Activated CD4-positive, alpha-beta T cell treated with anti-CD3 and anti-CD28 coated beads for 36 hours (primary cell): ENCODE measurements around the gene KIAA1217. TPM values are rescaled to one million over a fixed set of nuclear protein-coding genes. Genes with fewer than 3 reads are reported as not detected.
"Not testable (repeated sequence)": the region's sequence is repeated elsewhere in the genome, so short reads cannot be mapped to it uniquely, and the experiment has no call there.

Experiments used
- ATAC-seq: fragments of 200-7000 bp; cut with Tn5 transposase; one replicate; pipeline ENCODE4 v1.10.0; 2021; ENCODE audit warnings: mild to moderate bottlenecking, moderate library complexity
- CTCF ChIA-PET: fragments of 350-600 bp; sonication (Branson Sonifier 250); formaldehyde crosslinking; loops from one replicate; lab custom pipeline; 2021; ENCODE audit warnings: antibody characterized with exemption; lab: Charles Lee
- POLR2A ChIA-PET: fragments of 350-600 bp; sonication (Branson Sonifier 250); formaldehyde crosslinking; loops from one replicate; lab custom pipeline; 2021; ENCODE audit warnings: antibody characterized with exemption, inconsistent platforms; lab: Charles Lee
- DNase-seq: peaks from one replicate; pipeline ENCODE4 v3.0.0-alpha.2; 2020
- H3K27ac Mint-ChIP-seq: one replicate; pipeline ENCODE4 v1.8.0; 2021; ENCODE audit warnings: mixed read lengths
- H3K27me3 Mint-ChIP-seq: one replicate; pipeline ENCODE4 v1.8.0; 2021; ENCODE audit warnings: mixed read lengths
- H3K36me3 Mint-ChIP-seq: one replicate; pipeline ENCODE4 v1.8.0; 2021; ENCODE audit warnings: low read depth, mixed read lengths
- H3K4me1 Mint-ChIP-seq: one replicate; pipeline ENCODE4 v1.8.0; 2021; ENCODE audit warnings: mixed read lengths
- H3K4me3 Mint-ChIP-seq: one replicate; pipeline ENCODE4 v1.8.0; 2021; ENCODE audit warnings: mild to moderate bottlenecking, moderate library complexity, mixed read lengths
- H3K9me3 Mint-ChIP-seq: one replicate; pipeline ENCODE4 v1.8.0; 2021; ENCODE audit warnings: low read depth, mixed read lengths
- intact Hi-C, 2 experiments: fragments of 100-400 bp; cut with DNase I in 1 of 2; cut with micrococcal nuclease in 1 of 2; formaldehyde crosslinking; loops; one replicate each; pipeline versions ENCODE4 v1.14.2 to v1.15.1; 2022 to 2024; cut with DNase I, micrococcal nuclease
- total RNA-seq, 2 experiments: library from RNA; stranded (reverse); gene quantifications; one replicate each; pipeline ENCODE4 v1.2.3, GENCODE V29; 2021

KIAA1217 gene
- total RNA-seq, 2 experiments from 2014 or later: 0.53 to 0.60 TPM

DNA sequence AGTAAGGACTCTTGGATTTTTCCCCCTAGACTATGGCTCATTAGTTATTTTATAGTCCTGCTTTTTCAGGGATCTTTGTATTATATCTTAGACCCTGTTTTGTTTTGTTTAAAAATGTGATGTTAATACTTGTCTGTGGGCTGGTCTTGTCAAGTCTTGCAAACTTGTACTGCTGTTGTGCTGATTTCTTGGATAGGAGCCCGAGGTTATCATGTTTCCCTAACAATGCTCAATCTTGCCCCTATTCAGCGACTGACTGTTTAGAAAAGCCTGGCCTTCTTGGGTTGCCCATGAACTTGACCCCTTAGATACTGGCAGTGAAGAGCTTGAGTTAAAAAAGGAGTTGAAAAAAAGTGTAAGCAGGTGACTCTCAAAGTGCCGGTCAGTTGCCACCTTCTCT lies 115.7 kb downstream of the KIAA1217 start:
- Mint-ChIP-seq H3K9me3 (peaks cover 9% of the 10 kb centered on the region), H3K4me3 (no peak overlapping the region), H3K27me3 (no peaks in the 10 kb centered on the region), H3K36me3 (no peaks in the 10 kb centered on the region), H3K27ac (no peak overlapping the region), H3K4me1 (no peaks in the 10 kb centered on the region)
- ChIA-PET POLR2A (no interaction called here), CTCF (no interaction called here)
- no peak for ATAC-seq
- no peak for DNase-seq
- intact Hi-C loops: no loop called here

DNA sequence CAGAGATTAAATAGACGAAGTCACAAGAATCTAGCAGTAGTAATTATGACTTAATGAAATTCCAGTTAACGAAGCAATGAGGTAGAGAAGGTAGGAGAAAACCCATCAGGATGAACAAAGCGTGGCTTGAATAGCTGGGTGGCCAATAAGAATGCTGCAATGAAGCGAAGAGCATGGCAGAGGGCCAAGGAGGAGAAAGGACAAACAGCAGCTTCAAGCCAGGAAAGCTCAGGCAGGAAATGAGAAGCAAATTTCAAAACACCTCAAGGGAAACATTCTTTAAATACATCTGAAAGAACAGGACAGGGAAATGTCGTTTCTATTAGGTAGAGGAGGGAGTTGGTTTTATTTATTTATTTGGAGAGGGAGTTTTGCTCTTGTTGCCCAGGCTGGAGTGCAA lies 122.5 kb downstream of the KIAA1217 start:
- POLR2A ChIA-PET: no interaction called here
- no peaks in the 10 kb centered on the region for H3K36me3 Mint-ChIP-seq
- no peak overlapping the region for H3K27ac Mint-ChIP-seq
- CTCF ChIA-PET: no interaction called here
- ATAC-seq (no peak), DNase-seq (no peak)
- intact Hi-C loops: no loop called here
- H3K4me3 Mint-ChIP-seq: no peak overlapping the region
- peaks cover 9% of the 10 kb centered on the region for H3K9me3 Mint-ChIP-seq
- H3K4me1 Mint-ChIP-seq: no peaks in the 10 kb centered on the region
- peaks cover 6% of the 10 kb centered on the region for H3K27me3 Mint-ChIP-seq

DNA sequence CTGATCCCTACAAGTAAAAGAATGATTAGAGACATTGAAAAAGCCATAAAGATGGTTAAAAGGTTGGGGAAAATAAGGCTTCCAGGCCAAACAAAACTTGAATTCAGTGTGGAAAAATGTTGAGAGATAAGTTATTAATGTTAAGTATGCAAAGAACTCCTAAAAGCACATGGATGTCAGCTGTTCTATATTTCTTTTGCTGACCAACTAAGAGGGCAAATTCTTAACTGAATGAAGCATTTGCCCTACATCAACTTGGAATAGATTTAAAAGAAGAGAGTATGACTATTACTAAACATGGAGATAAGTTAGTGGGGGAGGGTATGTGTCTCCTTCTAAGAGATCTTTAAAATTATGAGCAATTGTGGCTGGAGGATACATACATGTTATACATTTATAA lies 124.8 kb downstream of the KIAA1217 start:
- DNase-seq: no peak
- Mint-ChIP-seq H3K4me3 (no peak overlapping the region), H3K27ac (no peak overlapping the region), H3K36me3 (no peaks in the 10 kb centered on the region), H3K4me1 (no peaks in the 10 kb centered on the region), H3K27me3 (peaks cover 6% of the 10 kb centered on the region), H3K9me3 (no peaks in the 10 kb centered on the region)
- ChIA-PET POLR2A (interaction anchor here (0.7 kb wide), 1 partner anchor 302 kb away, joined by 4 read pairs; no protein-coding TSS in a partner anchor), CTCF (no interaction called here)
- intact Hi-C loops: no loop called here
- ATAC-seq: no peak

DNA sequence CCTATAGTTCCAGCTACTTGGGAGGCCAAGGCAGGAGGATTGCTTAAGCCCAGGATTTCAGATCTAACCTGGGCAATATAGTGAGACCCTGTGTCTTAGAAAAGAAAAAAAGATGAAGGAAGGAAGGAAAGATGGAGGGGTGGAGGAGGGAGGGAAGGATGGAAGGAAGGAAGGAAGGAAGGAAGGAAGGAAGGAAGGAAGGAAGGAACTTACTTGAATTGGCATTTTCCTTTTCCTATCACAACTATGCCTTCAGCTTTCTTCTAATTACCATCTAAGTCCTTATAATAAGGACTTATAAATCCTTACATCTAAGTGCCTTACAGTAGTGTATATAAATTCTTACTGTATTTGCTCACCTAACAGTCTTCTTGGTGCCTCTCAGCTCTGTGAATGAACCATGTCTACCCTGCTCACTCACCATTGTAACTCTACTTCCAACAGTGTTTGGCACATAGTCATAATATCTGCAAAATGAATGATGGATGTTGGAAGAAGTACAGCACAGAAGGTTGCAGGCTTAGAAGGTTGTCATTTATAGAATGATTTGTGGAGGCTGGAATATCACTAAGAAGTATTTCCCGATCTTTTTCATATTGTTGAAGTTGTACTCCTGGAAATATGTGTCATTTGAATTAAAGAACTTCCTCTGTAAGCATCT lies 125.5 kb downstream of the KIAA1217 start:
- ATAC-seq (no peak), DNase-seq (no peak)
- intact Hi-C loops: no loop called here
- POLR2A ChIA-PET: interaction anchor here (0.7 kb wide), 1 partner anchor 303 kb away, joined by 4 read pairs; no protein-coding TSS in a partner anchor
- H3K4me1 Mint-ChIP-seq: no peaks in the 10 kb centered on the region
- no peak overlapping the region for H3K4me3 Mint-ChIP-seq
- CTCF ChIA-PET: interaction anchor here (0.7 kb wide), 1 partner anchor 67 kb away, joined by 3 read pairs; no protein-coding TSS in a partner anchor
- no peaks in the 10 kb centered on the region for H3K9me3 Mint-ChIP-seq
- H3K27me3 Mint-ChIP-seq: peaks cover 6% of the 10 kb centered on the region
- H3K36me3 Mint-ChIP-seq: no peaks in the 10 kb centered on the region
- H3K27ac Mint-ChIP-seq: no peak overlapping the region

DNA sequence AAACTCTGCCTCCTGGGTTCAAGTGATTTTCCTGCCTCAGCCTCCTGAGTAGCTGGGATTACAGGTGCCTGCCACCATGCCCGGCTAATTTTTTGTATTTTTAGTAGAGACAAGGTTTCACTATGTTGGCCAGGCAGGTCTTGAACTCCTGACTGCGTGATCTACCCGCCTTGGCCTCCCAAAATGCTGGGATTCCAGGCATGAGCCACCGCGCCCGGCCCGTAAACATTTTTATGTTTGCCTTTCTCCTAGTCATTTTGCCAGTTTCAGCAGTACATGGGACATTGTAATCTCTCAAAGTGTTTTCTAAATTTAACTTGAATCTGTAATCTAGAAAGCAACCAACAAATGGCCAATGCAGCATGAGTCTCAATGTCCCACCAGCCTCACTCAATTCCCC lies 128.8 kb downstream of the KIAA1217 start:
- intact Hi-C loops, H3K4me3 Mint-ChIP-seq, POLR2A ChIA-PET, H3K36me3 Mint-ChIP-seq, H3K9me3 Mint-ChIP-seq, H3K27ac Mint-ChIP-seq, ATAC-seq, H3K4me1 Mint-ChIP-seq, DNase-seq, H3K27me3 Mint-ChIP-seq, CTCF ChIA-PET: not testable (repeated sequence)

DNA sequence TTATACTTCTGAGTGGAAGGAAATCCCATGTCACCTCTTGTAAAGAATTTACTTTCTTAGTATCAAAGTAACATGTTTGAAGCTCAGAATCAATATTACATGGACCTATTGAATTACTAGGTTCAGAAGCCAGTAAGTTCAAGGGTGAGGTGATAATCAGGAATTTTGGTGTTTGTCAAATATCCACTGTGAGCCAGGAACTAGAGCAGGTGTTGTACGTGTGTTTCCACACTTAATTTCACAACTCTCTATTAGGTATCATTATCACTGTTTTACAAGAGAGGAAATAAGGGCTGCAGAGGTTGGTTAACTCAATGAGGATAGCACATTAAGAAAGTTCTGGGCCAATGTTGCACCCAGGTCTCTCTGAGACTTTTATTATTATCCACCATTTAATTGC lies 130.4 kb downstream of the KIAA1217 start:
- CTCF ChIA-PET: no interaction called here
- no peaks in the 10 kb centered on the region for H3K36me3 Mint-ChIP-seq
- ATAC-seq: no peak
- no peak overlapping the region for H3K4me3 Mint-ChIP-seq
- H3K9me3 Mint-ChIP-seq: no peaks in the 10 kb centered on the region
- peaks cover 6% of the 10 kb centered on the region for H3K27me3 Mint-ChIP-seq
- intact Hi-C loops: no loop called here
- no peak for DNase-seq
- H3K27ac Mint-ChIP-seq: no peak overlapping the region
- POLR2A ChIA-PET: no interaction called here
- H3K4me1 Mint-ChIP-seq: no peaks in the 10 kb centered on the region

DNA sequence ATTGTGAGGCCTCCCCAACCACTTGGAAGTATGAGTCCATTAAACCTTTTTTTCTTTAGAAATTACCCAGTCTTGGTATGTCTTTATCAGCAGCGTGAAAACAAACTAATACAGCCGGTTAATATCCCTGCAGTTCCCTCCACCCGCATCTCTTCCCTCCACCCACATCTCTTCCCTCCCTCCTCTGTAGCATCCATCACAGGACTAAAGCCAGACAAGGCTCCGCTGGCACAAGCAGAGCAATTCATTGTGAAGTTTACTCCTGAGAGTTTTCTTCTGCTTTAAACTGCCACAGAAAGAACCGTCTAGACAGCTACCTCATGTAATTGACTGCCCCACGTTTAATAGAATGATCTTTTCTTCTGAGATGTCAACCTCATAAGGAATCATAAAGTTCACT lies 131.5 kb downstream of the KIAA1217 start:
- no peak for DNase-seq
- Mint-ChIP-seq H3K4me3 (no peak overlapping the region), H3K27me3 (peaks cover 6% of the 10 kb centered on the region), H3K4me1 (no peaks in the 10 kb centered on the region), H3K36me3 (no peaks in the 10 kb centered on the region), H3K27ac (no peak overlapping the region), H3K9me3 (no peaks in the 10 kb centered on the region)
- POLR2A ChIA-PET: no interaction called here
- intact Hi-C loops: no loop called here
- CTCF ChIA-PET: interaction anchor here (0.6 kb wide), 1 partner anchor 1271 kb away, joined by 3 read pairs; no protein-coding TSS in a partner anchor
- ATAC-seq: no peak

DNA sequence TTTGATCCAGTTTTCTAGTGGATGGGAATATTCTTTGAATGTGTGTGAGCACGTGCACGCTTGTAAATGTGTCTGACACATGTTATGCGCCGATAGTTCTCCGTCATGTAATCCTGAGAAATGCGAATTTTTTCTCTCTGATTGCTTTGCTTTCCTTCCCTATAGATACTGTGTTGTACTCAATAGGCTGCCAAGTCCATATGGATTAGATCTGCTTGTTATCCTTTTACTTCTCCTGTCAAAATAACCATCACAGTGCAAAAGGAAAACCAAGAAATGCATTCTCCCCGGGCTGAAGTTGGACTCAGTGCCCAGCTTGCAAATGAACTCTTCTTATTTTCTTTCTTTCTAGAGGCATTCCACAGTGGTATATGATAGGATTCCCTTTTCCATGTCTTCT lies 131.9 kb downstream of the KIAA1217 start:
- Mint-ChIP-seq H3K4me1 (no peaks in the 10 kb centered on the region), H3K4me3 (no peak overlapping the region), H3K9me3 (no peaks in the 10 kb centered on the region), H3K27ac (no peak overlapping the region), H3K27me3 (peaks cover 6% of the 10 kb centered on the region), H3K36me3 (no peaks in the 10 kb centered on the region)
- ChIA-PET CTCF (interaction anchor here (0.6 kb wide), 1 partner anchor 1270 kb away, joined by 3 read pairs; no protein-coding TSS in a partner anchor), POLR2A (no interaction called here)
- intact Hi-C loops: no loop called here
- ATAC-seq (no peak), DNase-seq (no peak)

DNA sequence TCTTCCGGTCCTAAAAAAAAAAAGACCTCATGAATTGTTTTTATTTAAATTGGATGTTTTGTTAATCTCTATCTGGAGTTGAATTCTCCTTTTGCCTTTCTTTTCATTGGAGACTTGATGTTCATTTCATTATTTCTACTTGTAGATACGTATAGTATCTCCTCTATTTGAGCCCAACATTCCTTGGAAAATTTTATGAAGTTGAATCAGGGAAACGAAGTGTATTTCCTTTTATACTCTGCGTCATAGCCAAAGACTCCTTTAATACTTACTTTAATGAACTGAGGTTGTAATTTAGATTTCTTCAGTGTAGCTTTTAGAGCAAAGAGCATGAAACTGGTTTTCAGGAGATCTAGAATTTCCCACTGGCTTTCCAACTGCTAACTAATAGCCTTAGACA lies 132.4 kb downstream of the KIAA1217 start:
- no peak overlapping the region for H3K4me3 Mint-ChIP-seq
- ATAC-seq (no peak), DNase-seq (no peak)
- no peak overlapping the region for H3K27ac Mint-ChIP-seq
- H3K36me3 Mint-ChIP-seq: no peaks in the 10 kb centered on the region
- H3K9me3 Mint-ChIP-seq: no peaks in the 10 kb centered on the region
- H3K4me1 Mint-ChIP-seq: no peaks in the 10 kb centered on the region
- intact Hi-C loops: no loop called here
- CTCF ChIA-PET: no interaction called here
- H3K27me3 Mint-ChIP-seq: peaks cover 6% of the 10 kb centered on the region
- POLR2A ChIA-PET: no interaction called here

DNA sequence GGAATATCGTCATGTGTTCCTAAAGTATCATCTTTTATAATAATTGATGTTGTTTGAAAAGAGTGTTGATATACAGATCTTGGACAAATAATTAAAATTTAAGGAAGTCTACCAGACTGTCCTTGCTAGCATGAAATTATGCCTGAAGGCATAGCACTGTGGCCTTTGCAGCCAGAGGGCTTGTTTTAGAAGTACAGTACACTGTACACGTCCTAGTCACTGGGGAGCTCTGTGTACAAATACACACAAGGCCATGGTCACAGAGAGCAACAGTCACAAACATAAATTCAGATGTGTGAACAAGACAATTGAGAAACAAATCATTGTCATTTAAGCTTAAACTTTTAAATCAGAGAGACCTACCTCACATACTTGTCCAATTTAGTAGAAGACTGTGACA lies 133.0 kb downstream of the KIAA1217 start:
- CTCF ChIA-PET: no interaction called here
- Mint-ChIP-seq H3K4me1 (no peaks in the 10 kb centered on the region), H3K27ac (no peak overlapping the region), H3K36me3 (no peaks in the 10 kb centered on the region), H3K4me3 (no peak overlapping the region), H3K9me3 (no peaks in the 10 kb centered on the region), H3K27me3 (peaks cover 6% of the 10 kb centered on the region)
- POLR2A ChIA-PET: no interaction called here
- DNase-seq (no peak), ATAC-seq (no peak)
- intact Hi-C loops: no loop called here

DNA sequence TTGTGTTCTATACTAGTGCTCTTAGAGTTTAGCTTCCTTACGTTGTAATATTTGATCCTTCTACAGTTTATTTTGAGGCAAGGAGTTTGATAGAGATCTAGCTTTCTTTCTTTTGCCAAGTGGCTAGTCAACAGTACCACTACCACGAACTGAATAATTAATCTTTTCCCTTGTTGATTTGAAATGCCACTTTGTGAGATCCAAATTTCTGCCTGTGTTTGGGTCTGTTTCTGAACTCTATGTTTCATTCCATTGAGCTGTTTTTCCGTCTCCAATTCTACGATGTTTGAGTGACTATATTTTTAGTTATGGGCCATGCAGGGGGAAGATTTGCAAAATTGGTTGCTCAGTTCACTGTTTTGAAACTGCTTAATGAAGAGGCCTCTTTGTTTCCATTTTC lies 134.7 kb downstream of the KIAA1217 start:
- DNase-seq (no peak), ATAC-seq (no peak)
- ChIA-PET CTCF (interaction anchor here (0.6 kb wide), 1 partner anchor 589 kb away, joined by 3 read pairs; no protein-coding TSS in a partner anchor), POLR2A (no interaction called here)
- no peaks in the 10 kb centered on the region for H3K9me3 Mint-ChIP-seq
- H3K4me1 Mint-ChIP-seq: no peaks in the 10 kb centered on the region
- no peak overlapping the region for H3K27ac Mint-ChIP-seq
- H3K27me3 Mint-ChIP-seq: peaks cover 6% of the 10 kb centered on the region
- no peak overlapping the region for H3K4me3 Mint-ChIP-seq
- intact Hi-C loops: no loop called here
- H3K36me3 Mint-ChIP-seq: no peaks in the 10 kb centered on the region

DNA sequence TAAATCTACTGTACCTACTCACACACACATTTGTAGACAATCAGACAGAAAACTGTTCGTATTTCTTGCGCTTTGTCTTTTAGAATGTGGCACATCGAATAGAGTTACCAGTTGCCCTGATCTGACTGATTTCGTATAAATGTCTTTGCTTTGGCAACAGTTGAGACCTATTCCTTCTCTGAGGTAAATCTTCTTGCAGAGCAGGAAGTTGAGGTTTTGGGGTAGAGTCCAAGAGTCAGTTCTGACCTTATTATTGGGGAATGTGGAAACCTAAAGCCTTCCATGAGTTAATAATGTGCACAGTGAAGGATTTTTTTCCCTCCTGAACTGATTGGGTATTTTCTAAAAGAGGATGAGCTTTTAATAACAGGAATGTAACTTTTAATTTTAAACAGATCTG lies 135.3 kb downstream of the KIAA1217 start:
- DNase-seq (no peak), ATAC-seq (no peak)
- Mint-ChIP-seq H3K27me3 (peaks cover 6% of the 10 kb centered on the region), H3K4me3 (no peak overlapping the region), H3K4me1 (no peaks in the 10 kb centered on the region), H3K36me3 (no peaks in the 10 kb centered on the region), H3K27ac (no peak overlapping the region), H3K9me3 (no peaks in the 10 kb centered on the region)
- ChIA-PET POLR2A (no interaction called here), CTCF (no interaction called here)
- intact Hi-C loops: no loop called here
